GM12878 (cell line): ENCODE data around the gene TAX1BP3. TPM values are rescaled to one million over a fixed set of nuclear protein-coding genes. Genes with fewer than 3 reads are reported as not detected.

Experiments used
- ATAC-seq: fragments of 200-7000 bp; cut with Tn5 transposase; 3 replicates; pipeline ENCODE4 v1.9.1; 2020; ENCODE audit warnings: mild to moderate bottlenecking, moderate library complexity
- BruUV-seq: library from RNA; stranded (reverse); fragments of 400-500 nt; replicated peaks from 2 replicates; lab custom pipeline; 2021; lab: Mats Ljungman, UMichigan
- CTCF ChIA-PET: fragments of 300-600 bp; sonication (Branson Sonifier 250); formaldehyde crosslinking; extraction: SDS; loops from one replicate; lab custom pipeline; 2021; ENCODE audit warnings: inconsistent platforms; lab: Yijun Ruan, JAX
- POLR2A ChIA-PET: fragments of 350-600 bp; formaldehyde crosslinking; extraction: SDS; loops from one replicate; lab custom pipeline; 2021; ENCODE audit warnings: inconsistent platforms; lab: Charles Lee
- RAD21 ChIA-PET: fragments of 300-600 bp; sonication (Branson Sonifier 250); formaldehyde crosslinking; loops from one replicate; lab custom pipeline; 2023; ENCODE audit warnings: antibody characterized with exemption; ENCODE audit not compliant: unreplicated experiment; lab: Charles Lee
- SMC1A ChIA-PET: fragments of 300-600 bp; sonication (Branson Sonifier 250); formaldehyde crosslinking; loops from one replicate; lab custom pipeline; 2023; ENCODE audit not compliant: unreplicated experiment, uncharacterized antibody; lab: Charles Lee
- DNase-seq: peaks from one replicate; pipeline ENCODE4 v3.0.0-alpha.2; 2011; ENCODE audit warnings: low read depth, low spot score
- FAIRE-seq: peaks from 3 replicates; lab custom pipeline; 2011; peaks lifted over from hg19 to GRCh38; lab: Jason Lieb, UNC
- H2AFZ ChIP-seq: 2 replicates; pipeline ENCODE4 v1.6.0; 2011; ENCODE audit warnings: low read depth, low read length, control low read depth; ENCODE audit not compliant: control insufficient read depth
- H3K27ac ChIP-seq: 2 replicates; pipeline ENCODE4 v1.5.1; 2011; ENCODE audit warnings: control low read depth; ENCODE audit not compliant: control insufficient read depth, insufficient read depth
- H3K27me3 ChIP-seq, 2 experiments: replicated peaks in 1 of 2; 2 replicates each; pipeline versions ENCODE4 v1.6.0 to v1.6.1; 2011; ENCODE audit warnings: low read length in 1 of 2; ENCODE audit not compliant: control insufficient read depth in 2 of 2, insufficient read depth in 2 of 2
- H3K36me3 ChIP-seq, 2 experiments: 2 replicates each; pipeline ENCODE4 v1.5.1; 2011; ENCODE audit warnings: low read length in 1 of 2; ENCODE audit not compliant: control insufficient read depth in 2 of 2, insufficient read depth in 2 of 2
- H3K4me1 ChIP-seq: 2 replicates; pipeline ENCODE4 v1.6.1; 2011; ENCODE audit warnings: mild to moderate bottlenecking, low read length, moderate library complexity, mixed read lengths; ENCODE audit not compliant: control insufficient read depth, insufficient read depth
- H3K4me2 ChIP-seq: 2 replicates; pipeline ENCODE4 v1.6.0; 2011; ENCODE audit warnings: control low read depth; ENCODE audit not compliant: control insufficient read depth, insufficient read depth
- H3K4me3 ChIP-seq: fragments of 200-600 bp; sonication (generic); 2 replicates; pipeline ENCODE4 v1.5.1; 2016
- H3K79me2 ChIP-seq: 2 replicates; pipeline ENCODE4 v1.6.0; 2011; ENCODE audit warnings: low read length; ENCODE audit not compliant: control insufficient read depth, insufficient read depth
- H3K9ac ChIP-seq: 2 replicates; pipeline ENCODE4 v1.8.0; 2011; ENCODE audit warnings: low read length, control low read depth, mixed read lengths; ENCODE audit not compliant: control insufficient read depth, insufficient read depth
- H3K9me3 ChIP-seq: replicated peaks from 3 replicates; pipeline ENCODE4 v1.5.1; 2011; ENCODE audit warnings: mild to moderate bottlenecking, low read length; ENCODE audit not compliant: control insufficient read depth, insufficient read depth
- H4K20me1 ChIP-seq: 2 replicates; pipeline ENCODE4 v1.6.0; 2011; ENCODE audit not compliant: control insufficient read depth, insufficient read depth
- ATF7 ChIP-seq: fragments of 450-650 bp; IDR thresholded peaks from 2 replicates; pipeline ENCODE4 v1.6.1; 2016; ENCODE audit warnings: low read depth, mild to moderate bottlenecking
- BACH1 ChIP-seq: fragments of 450-650 bp; IDR thresholded peaks from 2 replicates; pipeline ENCODE4 v1.6.1; 2017; ENCODE audit warnings: mild to moderate bottlenecking, borderline replicate concordance
- BCL11A ChIP-seq: IDR thresholded peaks from 2 replicates; pipeline ENCODE4 v1.6.1; 2011; ENCODE audit warnings: low read depth, low read length
- BHLHE40 ChIP-seq, 2 experiments: fragments of 450-650 bp in 1 of 2; IDR thresholded peaks; 2 replicates each; pipeline ENCODE4 v1.6.1; 2011 to 2017; ENCODE audit warnings: low read depth in 2 of 2, borderline replicate concordance in 1 of 2, improper control_type of control experiment in 1 of 2, low read length in 1 of 2, mild to moderate bottlenecking in 1 of 2
- E4F1 ChIP-seq: fragments of 450-650 bp; IDR thresholded peaks from 2 replicates; pipeline ENCODE4 v1.6.1; 2018; ENCODE audit warnings: borderline replicate concordance, mild to moderate bottlenecking; ENCODE audit not compliant: partially characterized antibody
- EED ChIP-seq: sonication (generic); IDR thresholded peaks from 2 replicates; pipeline ENCODE4 v1.6.1; 2016; ENCODE audit warnings: antibody characterized with exemption, low read depth
- ESRRA ChIP-seq: IDR thresholded peaks from 2 replicates; pipeline ENCODE4 v1.6.1; 2012; ENCODE audit warnings: mild to moderate bottlenecking, low read length, improper control_type of control experiment
- MEF2A ChIP-seq: IDR thresholded peaks from 2 replicates; pipeline ENCODE4 v1.6.1; 2011; ENCODE audit warnings: low read depth, mild to moderate bottlenecking, low read length, moderate library complexity; ENCODE audit not compliant: insufficient read depth
- MLLT1 ChIP-seq: fragments of 450-650 bp; IDR thresholded peaks from 2 replicates; pipeline ENCODE4 v1.6.1; 2016; ENCODE audit warnings: mild to moderate bottlenecking
- MYC ChIP-seq: IDR thresholded peaks from 2 replicates; pipeline ENCODE4 v1.6.1; 2011; ENCODE audit warnings: mild to moderate bottlenecking, low read length, moderate library complexity, inconsistent platforms; ENCODE audit not compliant: insufficient read depth, insufficient replicate concordance, insufficient read length, severe bottlenecking
- PKNOX1 ChIP-seq: fragments of 450-650 bp; IDR thresholded peaks from 2 replicates; pipeline ENCODE4 v1.6.1; 2016; ENCODE audit warnings: mild to moderate bottlenecking
- POLR2AphosphoS5 ChIP-seq: IDR thresholded peaks from 2 replicates; pipeline ENCODE4 v1.6.1; 2011; ENCODE audit warnings: mild to moderate bottlenecking, low read length, inconsistent platforms
- RAD51 ChIP-seq: fragments of 450-650 bp; IDR thresholded peaks from 2 replicates; pipeline ENCODE4 v1.6.1; 2016; ENCODE audit warnings: moderate library complexity, mild to moderate bottlenecking, inconsistent platforms
- ZNF217 ChIP-seq: fragments of 450-650 bp; IDR thresholded peaks from 2 replicates; pipeline ENCODE4 v1.6.1; 2017; ENCODE audit warnings: antibody characterized with exemption, mild to moderate bottlenecking
- ZSCAN29 ChIP-seq: fragments of 450-650 bp; IDR thresholded peaks from 2 replicates; pipeline ENCODE4 v1.6.1; 2017; ENCODE audit warnings: mild to moderate bottlenecking, moderate library complexity
- WGBS: methylation state at CpG from one replicate; pipeline ENCODE4 v1.1.6; 2016; ENCODE audit warnings: low lambda C conversion rate; ENCODE audit not compliant: insufficient replicate concordance, insufficient coverage; ENCODE audit errors: missing lambda C conversion rate; 5-methylcytosine and 5-hydroxymethylcytosine counted together
- in situ Hi-C: fragments of 300-500 bp; cut with MboI; formaldehyde crosslinking; loops from 9 replicates; pipeline ENCODE4 v1.14.3; 2018; ENCODE audit warnings: mixed read lengths
- intact Hi-C: fragments of 100-400 bp; cut with micrococcal nuclease; formaldehyde crosslinking; loops from one replicate; pipeline ENCODE4 v1.14.2; 2022; ENCODE audit not compliant: unreplicated experiment
- polyA plus RNA-seq, 11 experiments: library from polyadenylated mRNA; depleted of rRNA in 4 of 11; unstranded in 6 of 11; stranded (reverse) in 5 of 11; fragments of >200 nt; fragmentation: Nextera tagmentation in 4 of 11; fragmentation: Illumina TruSeq in 1 of 11; extraction: Ambion mirVana in 4 of 11; extraction: Trizol in 1 of 11; gene quantifications; 1 replicate in 1 of 11; 2 replicates in 10 of 11; pipeline versions ENCODE4 v1.2.1 to v1.2.3, GENCODE V29; 2011 to 2016; ENCODE audit warnings: inconsistent platforms in 2 of 11, missing spikeins in 2 of 11, low read depth in 1 of 11
- total RNA-seq, 4 experiments: library from RNA; depleted of rRNA in 3 of 4; stranded (reverse); fragments of >200 nt in 3 of 4; fragmentation: Illumina TruSeq in 1 of 4; extraction: Trizol in 1 of 4; gene quantifications; 2 replicates each; pipeline versions ENCODE4 v1.2.1 to v1.2.3, GENCODE V29; 2013 to 2021
- TF ChIP-seq, protein P1 (sequence below): fragments of 450-650 bp; IDR thresholded peaks from 2 replicates; pipeline ENCODE4 v1.6.1; 2017; ENCODE audit warnings: mild to moderate bottlenecking, low read depth, inconsistent platforms; ENCODE audit not compliant: poor library complexity, severe bottlenecking

Gene TAX1BP3
- total and polyA plus RNA-seq, 10 of the 15 experiments (the other 5 are each of a cell fraction or from before 2014, with no cell fraction given): 1.00 to 40.4 (median 15.4) TPM

DNA sequence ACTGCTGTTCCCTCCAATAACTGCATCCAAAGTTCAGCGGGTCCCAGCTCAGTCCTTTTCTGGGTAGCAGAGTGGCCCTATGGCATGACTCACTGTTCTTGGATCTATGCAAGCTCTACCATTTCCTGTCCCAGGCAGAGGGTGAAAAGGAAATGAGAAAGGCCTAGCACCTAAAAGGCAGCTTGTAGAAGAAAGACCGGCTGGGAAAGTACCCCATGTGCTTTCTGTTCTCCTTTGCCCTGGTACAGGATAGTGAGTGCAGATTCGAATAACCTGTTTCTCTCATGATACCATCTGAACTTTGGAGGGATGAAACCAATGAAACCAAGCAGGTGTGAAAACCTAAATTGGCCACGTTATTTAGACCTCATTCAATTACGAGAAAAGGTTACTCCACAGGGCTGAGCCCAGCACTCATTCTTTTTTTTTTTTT lies 42.6 kb upstream of the TAX1BP3 start:
- intact Hi-C loops (loop anchor here (1.0 to 2.0 kb wide), 2 partner anchors 16 to 17 kb away; no protein-coding TSS in a partner anchor), in situ Hi-C loops (loop anchor here (25.0 kb wide), 1 partner anchor 1501 kb away; no protein-coding TSS in a partner anchor)
- Histone ChIP-seq H3K9ac (peak overlapping the region; percentile 14; the same call in 1 of the 2 replicates), H3K27me3 (no peaks in the 10 kb centered on the region), H3K4me3 (no peak overlapping the region), H4K20me1 (no peaks in the 10 kb centered on the region), H3K79me2 (no peaks in the 10 kb centered on the region), H3K9me3 (no peaks in the 10 kb centered on the region), H3K4me2 (peak overlapping the region; percentile 61), H2AFZ (peak overlapping the region; percentile 43), H3K36me3 (0 out of 4 replicates have a peak, but pooled peaks cover 0 to 5% of the 10 kb centered on the region in 2 experiments), H3K27ac (peak overlapping the region; percentile 68), H3K4me1 (peaks cover 27% of the 10 kb centered on the region)
- DNase-seq: peak; percentile 100
- BruUV-seq: no TSS peak
- CTCF ChIA-PET: interaction anchor here (0.8 to 2.8 kb wide), 10 partner anchors 9 to 152 kb away, joined by 3 to 12 read pairs (median 5); partner anchors contain the start of genes HASPIN and P2RX5
- SMC1A ChIA-PET: interaction anchor here (0.7 to 4.0 kb wide), 12 partner anchors 9 to 200 kb away, joined by 3 to 33 read pairs (median 4); partner anchors contain the start of genes CTNS, HASPIN, P2RX5 and SHPK
- POLR2A ChIA-PET: interaction anchor here (0.6 to 1.7 kb wide), 8 partner anchors 9 to 1986 kb away, joined by 3 to 8 read pairs (median 4); partner anchors contain the start of genes P2RX5 and WDR81
- ATAC-seq: peak; percentile 98
- RAD21 ChIA-PET: interaction anchor here (0.7 to 3.5 kb wide), 13 partner anchors 9 to 186 kb away, joined by 3 to 27 read pairs (median 5); partner anchors contain the start of genes HASPIN, P2RX5 and TRPV3
- WGBS: 0% methylated on average over 5 of the region's 5 CpGs
- FAIRE-seq: peak; percentile 99
- TF ChIP-seq, protein P1, sequence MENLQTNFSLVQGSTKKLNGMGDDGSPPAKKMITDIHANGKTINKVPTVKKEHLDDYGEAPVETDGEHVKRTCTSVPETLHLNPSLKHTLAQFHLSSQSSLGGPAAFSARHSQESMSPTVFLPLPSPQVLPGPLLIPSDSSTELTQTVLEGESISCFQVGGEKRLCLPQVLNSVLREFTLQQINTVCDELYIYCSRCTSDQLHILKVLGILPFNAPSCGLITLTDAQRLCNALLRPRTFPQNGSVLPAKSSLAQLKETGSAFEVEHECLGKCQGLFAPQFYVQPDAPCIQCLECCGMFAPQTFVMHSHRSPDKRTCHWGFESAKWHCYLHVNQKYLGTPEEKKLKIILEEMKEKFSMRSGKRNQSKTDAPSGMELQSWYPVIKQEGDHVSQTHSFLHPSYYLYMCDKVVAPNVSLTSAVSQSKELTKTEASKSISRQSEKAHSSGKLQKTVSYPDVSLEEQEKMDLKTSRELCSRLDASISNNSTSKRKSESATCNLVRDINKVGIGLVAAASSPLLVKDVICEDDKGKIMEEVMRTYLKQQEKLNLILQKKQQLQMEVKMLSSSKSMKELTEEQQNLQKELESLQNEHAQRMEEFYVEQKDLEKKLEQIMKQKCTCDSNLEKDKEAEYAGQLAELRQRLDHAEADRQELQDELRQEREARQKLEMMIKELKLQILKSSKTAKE: peak; percentile 98
- TF ChIP-seq MYC (no peak), PKNOX1 (peak; percentile 31; the same call in 1 of the 2 replicates), BCL11A (peak; percentile 68), MEF2A (peak; percentile 63; the same call in 1 of the 2 replicates), MLLT1 (peak; percentile 94), ZSCAN29 (peak; percentile 92), POLR2AphosphoS5 (no peak), ATF7 (peak; percentile 95), BACH1 (peak; percentile 93; the same call in 1 of the 2 replicates), RAD51 (peak; percentile 78), EED (peak; percentile 95), E4F1 (no peak), ZNF217 (no peak; the same call in none of the 2 replicates), BHLHE40 (IDR thresholded peaks at IDR 0.05; ENCODE audit: borderline replicate concordance in 1 of 2, low read depth in 2 of 2, low read length in 1 of 2) (peak; percentile 66 to 88), ESRRA (no peak)
